NCI-H2107 treated with DMSO at 0.1 percent for 48 hours (cell line): Measurements from ENCODE around the gene POLR1B.
"Not testable (repeated sequence)": the region's sequence is repeated elsewhere in the genome, so short reads cannot be mapped to it uniquely, and the experiment has no call there.

Source experiments
- DNase-seq: peaks from one replicate; lab custom pipeline; 2025; ENCODE audit not compliant: unreplicated experiment; lab: John Stamatoyannopoulos, UW

POLR1B gene

GRCh38 chr2:112597537-112598322, 55.5 kb downstream of the POLR1B start:
- no peak for DNase-seq

GRCh38 chr2:112600634-112601033, 58.4 kb downstream of the POLR1B start:
- no peak for DNase-seq

- no peak for DNase-seq
Observed at GRCh38 chr2:112601754-112602153, 59.5 kb downstream of the POLR1B start.

GRCh38 chr2:112602917-112603316, 60.7 kb downstream of the POLR1B start:
- no peak for DNase-seq

GRCh38 chr2:112603731-112604130, 61.5 kb downstream of the POLR1B start:
- DNase-seq: no peak

GRCh38 chr2:112604952-112605351, 62.7 kb downstream of the POLR1B start:
- no peak for DNase-seq

- DNase-seq: no peak
Observed at GRCh38 chr2:112605926-112606325, 63.7 kb downstream of the POLR1B start.

GRCh38 chr2:112606547-112606946, 64.3 kb downstream of the POLR1B start:
- DNase-seq: no peak

GRCh38 chr2:112607680-112608438, 65.6 kb downstream of the POLR1B start:
- no peak for DNase-seq

GRCh38 chr2:112609320-112609719, 67.1 kb downstream of the POLR1B start:
- DNase-seq: not testable (repeated sequence)

GRCh38 chr2:112612283-112612682, 70.0 kb downstream of the POLR1B start:
- DNase-seq: not testable (repeated sequence)

- DNase-seq: no peak
Observed at GRCh38 chr2:112614201-112614840, 72.1 kb downstream of the POLR1B start.

GRCh38 chr2:112615051-112615450, 72.8 kb downstream of the POLR1B start:
- DNase-seq: no peak

- not testable (repeated sequence) for DNase-seq
Observed at GRCh38 chr2:112615798-112616197, 73.5 kb downstream of the POLR1B start.

GRCh38 chr2:112618383-112618782, 76.1 kb downstream of the POLR1B start:
- DNase-seq: no peak

- no peak for DNase-seq
Observed at GRCh38 chr2:112621790-112622527, 79.7 kb downstream of the POLR1B start.

GRCh38 chr2:112622528-112622849, 80.2 kb downstream of the POLR1B start:
- DNase-seq: no peak

GRCh38 chr2:112623913-112624777, 81.9 kb downstream of the POLR1B start:
- DNase-seq: no peak

- no peak for DNase-seq
Observed at GRCh38 chr2:112625474-112626114, 83.3 kb downstream of the POLR1B start.

- no peak for DNase-seq
Observed at GRCh38 chr2:112626604-112627059, 84.4 kb downstream of the POLR1B start.
